Endothelial cell of umbilical vein (primary cell): Measurements from ENCODE around the gene ARHGEF10L. TPM values are rescaled to one million over a fixed set of nuclear protein-coding genes. Genes with fewer than 3 reads are reported as not detected.

Experiments used
- BruUV-seq: library from RNA; stranded (reverse); fragments of 400-500 nt; replicated peaks from 2 replicates; lab custom pipeline; 2021; lab: Mats Ljungman, UMichigan
- CTCF ChIA-PET: fragments of 300-600, 350-600 bp; sonication (Branson Sonifier 250); formaldehyde crosslinking; loops from one replicate; lab custom pipeline; 2021; ENCODE audit warnings: antibody characterized with exemption, inconsistent platforms; lab: Charles Lee
- POLR2A ChIA-PET: fragments of 300-600, 350-600 bp; sonication (Branson Sonifier 250); formaldehyde crosslinking; loops from one replicate; lab custom pipeline; 2021; ENCODE audit warnings: antibody characterized with exemption, inconsistent platforms; lab: Charles Lee
- DNase-seq: peaks from one replicate; pipeline ENCODE4 v3.0.0-alpha.2; 2011; ENCODE audit warnings: low read depth, low spot score
- FAIRE-seq: peaks from 2 replicates; lab custom pipeline; 2011; peaks lifted over from hg19 to GRCh38; lab: Jason Lieb, UNC
- H2AFZ ChIP-seq: 2 replicates; pipeline ENCODE4 v1.6.0; 2012; ENCODE audit warnings: low read depth, low read length, control low read depth, inconsistent platforms
- H3K27ac ChIP-seq: 2 replicates; pipeline ENCODE4 v1.5.1; 2011; ENCODE audit warnings: low read depth, mild to moderate bottlenecking, control low read depth, low read length, moderate library complexity; ENCODE audit not compliant: insufficient read depth
- H3K27me3 ChIP-seq, 2 experiments: 2 replicates each; pipeline versions ENCODE4 v1.6.0 to v1.6.1; 2011; ENCODE audit warnings: low read length in 2 of 2, mixed read lengths in 1 of 2; ENCODE audit not compliant: control insufficient read depth in 2 of 2, insufficient read depth in 2 of 2
- H3K36me3 ChIP-seq, 2 experiments: 2 replicates in 1 of 2; 3 replicates in 1 of 2; pipeline ENCODE4 v1.5.1; 2011; ENCODE audit warnings: low read length in 2 of 2, mild to moderate bottlenecking in 1 of 2, moderate library complexity in 1 of 2; ENCODE audit not compliant: control insufficient read depth in 2 of 2, insufficient read depth in 2 of 2; ENCODE audit errors: extremely low read depth in 1 of 2
- H3K4me1 ChIP-seq: 3 replicates; pipeline ENCODE4 v1.5.1; 2011; ENCODE audit warnings: mild to moderate bottlenecking, low read length; ENCODE audit not compliant: control insufficient read depth, insufficient read depth; ENCODE audit errors: extremely low read depth
- H3K4me2 ChIP-seq: 2 replicates; pipeline ENCODE4 v1.6.1; 2011; ENCODE audit warnings: low read length, control low read depth, mixed read lengths; ENCODE audit not compliant: insufficient read depth
- H3K4me3 ChIP-seq, 3 experiments: fragments of 200-600 bp in 1 of 3; sonication (generic), shearing (Covaris generic) in 1 of 3; replicated peaks in 1 of 3; 2 replicates each; pipeline ENCODE4 v1.5.1; 2011 to 2016; ENCODE audit warnings: control low read depth in 3 of 3, low read length in 3 of 3, mild to moderate bottlenecking in 2 of 3, inconsistent platforms in 1 of 3, low read depth in 1 of 3, moderate library complexity in 1 of 3; ENCODE audit not compliant: insufficient read depth in 1 of 3
- H3K79me2 ChIP-seq: 2 replicates; pipeline ENCODE4 v1.6.0; 2012; ENCODE audit warnings: low read length, inconsistent platforms; ENCODE audit not compliant: control insufficient read depth, insufficient read depth
- H3K9ac ChIP-seq: replicated peaks from 2 replicates; pipeline ENCODE3; 2011; ENCODE audit warnings: low read length, control low read depth; ENCODE audit not compliant: insufficient read depth; ENCODE audit errors: extremely low read depth
- H3K9me1 ChIP-seq: replicated peaks from 3 replicates; pipeline ENCODE4 v1.6.0; 2011; ENCODE audit warnings: mild to moderate bottlenecking, low read length; ENCODE audit not compliant: control insufficient read depth, insufficient read depth; ENCODE audit errors: extremely low read depth
- H3K9me3 ChIP-seq: replicated peaks from 2 replicates; pipeline ENCODE4 v1.5.1; 2012; ENCODE audit warnings: low read length, inconsistent platforms; ENCODE audit not compliant: control insufficient read depth, insufficient read depth
- H4K20me1 ChIP-seq: replicated peaks from 2 replicates; pipeline ENCODE3; 2011; ENCODE audit warnings: mild to moderate bottlenecking, low read length; ENCODE audit not compliant: control insufficient read depth, insufficient read depth; ENCODE audit errors: extremely low read depth
- CTCF ChIP-seq, 2 donors: IDR thresholded peaks; 1 replicate in 1 of 2; 2 replicates in 1 of 2; pipeline ENCODE4 v1.5.1; 2011; ENCODE audit warnings: low read length in 2 of 2, mild to moderate bottlenecking in 2 of 2, moderate library complexity in 2 of 2, control low read depth in 1 of 2, inconsistent platforms in 1 of 2, low read depth in 1 of 2; ENCODE audit not compliant: insufficient read depth in 1 of 2; ENCODE audit errors: extremely low read depth in 1 of 2
- EZH2 ChIP-seq: IDR thresholded peaks from 2 replicates; pipeline ENCODE4 v1.6.1; 2012; ENCODE audit warnings: borderline replicate concordance, low read depth, mild to moderate bottlenecking, moderate library complexity, low read length, inconsistent platforms; ENCODE audit not compliant: severe bottlenecking
- GATA2 ChIP-seq: IDR thresholded peaks from 2 replicates; pipeline ENCODE4 v1.7.0; 2011; ENCODE audit warnings: low read depth, mild to moderate bottlenecking, moderate library complexity, mixed read lengths, low read length; ENCODE audit not compliant: insufficient read length, insufficient read depth
- MAX ChIP-seq: IDR thresholded peaks from 2 replicates; pipeline ENCODE4 v1.6.1; 2011; ENCODE audit not compliant: insufficient read depth, insufficient read length
- MYC ChIP-seq: IDR thresholded peaks from one replicate; pipeline ENCODE4 v1.6.1; 2011; ENCODE audit warnings: mild to moderate bottlenecking, low read depth, low read length
- POLR2A ChIP-seq: IDR thresholded peaks from 2 replicates; pipeline ENCODE4 v1.6.1; 2012; ENCODE audit warnings: low read depth, mild to moderate bottlenecking, control low read depth, low read length
- dilution Hi-C: fragments of 300-500 bp; cut with MboI; formaldehyde crosslinking; loops from one replicate; pipeline ENCODE4 v1.15.0; 2019; ENCODE audit warnings: low sequenced_read_pairs; ENCODE audit not compliant: extremely low pct_ligation_motif_present
- intact Hi-C: fragments of 100-400 bp; cut with micrococcal nuclease; formaldehyde crosslinking; loops from one replicate; pipeline ENCODE4 v1.10.0; 2022
- polyA plus RNA-seq, 4 experiments: library from polyadenylated mRNA; depleted of rRNA in 3 of 4; stranded (reverse) in 3 of 4; unstranded in 1 of 4; fragments of >200 nt; gene quantifications; 2 replicates each; pipeline versions ENCODE4 v1.2.1 to v1.2.3, GENCODE V29; 2011 to 2012; ENCODE audit warnings: missing spikeins in 1 of 4
- total RNA-seq: library from RNA; stranded (reverse); gene quantifications from 2 replicates; pipeline ENCODE4 v1.2.3, GENCODE V29; 2021

ARHGEF10L gene
- total and polyA plus RNA-seq, 2 donors (not counting 3 experiments of a cell fraction or from before 2014, with no cell fraction given) = 1.9 to 5.2 TPM

- dilution Hi-C loops = no loop called here
- DNase-seq (no peak), FAIRE-seq (no peak)
- Histone ChIP-seq H3K9ac (no peak overlapping the region), H3K79me2 (no peaks in the 10 kb centered on the region), H3K9me3 (no peaks in the 10 kb centered on the region), H2AFZ (no peak overlapping the region), H3K27me3 (no peaks in the 10 kb centered on the region), H3K27ac (no peak overlapping the region), H4K20me1 (no peaks in the 10 kb centered on the region), H3K4me1 (no peaks in the 10 kb centered on the region), H3K9me1 (no peaks in the 10 kb centered on the region), H3K36me3 (no peaks in the 10 kb centered on the region), H3K4me3 (no peak overlapping the region), H3K4me2 (no peak overlapping the region)
- no peak for TF ChIP-seq MAX
- no peak for TF ChIP-seq GATA2
- no peak for TF ChIP-seq POLR2A
- no peak for TF ChIP-seq EZH2
- TF ChIP-seq CTCF (IDR thresholded peaks at IDR 0.05; ENCODE audit: extremely low read depth in 1 of 2, insufficient read depth in 1 of 2, low read depth in 1 of 2, low read length in 2 of 2) = no peak
- ChIA-PET CTCF (no interaction called here), POLR2A (no interaction called here)
- no TSS peak for BruUV-seq
- intact Hi-C loops = no loop called here
These were observed 97.6 kb downstream of the ARHGEF10L start for GRCh38 chr1:17637055-17637454.

GRCh38 chr1:17639703-17640340 is 100.3 kb downstream of the ARHGEF10L start:
- CTCF ChIA-PET = no interaction called here
- H2AFZ ChIP-seq = no peak overlapping the region
- H3K9ac ChIP-seq = no peak overlapping the region
- H3K4me2 ChIP-seq = no peak overlapping the region
- intact Hi-C loops = no loop called here
- H3K4me1 ChIP-seq = no peaks in the 10 kb centered on the region
- POLR2A ChIA-PET = no interaction called here
- no peaks in the 10 kb centered on the region for H3K36me3 ChIP-seq
- H3K79me2 ChIP-seq = no peaks in the 10 kb centered on the region
- TF ChIP-seq MYC = no peak
- BruUV-seq = no TSS peak
- DNase-seq = no peak
- H3K4me3 ChIP-seq = no peak overlapping the region
- dilution Hi-C loops = no loop called here
- no peaks in the 10 kb centered on the region for H4K20me1 ChIP-seq
- H3K27me3 ChIP-seq = no peaks in the 10 kb centered on the region
- no peaks in the 10 kb centered on the region for H3K9me1 ChIP-seq
- FAIRE-seq = no peak
- no peaks in the 10 kb centered on the region for H3K9me3 ChIP-seq
- no peak overlapping the region for H3K27ac ChIP-seq
